Heart left ventricle (tissue), 16 donors: ENCODE results near the gene MLLT3. TPM values are rescaled to one million over a fixed set of nuclear protein-coding genes. Genes with fewer than 3 reads are reported as not detected.

Experiments used
- ATAC-seq, 4 donors: fragments of 200-7000 bp; cut with Tn5 transposase; one replicate each; pipeline ENCODE4 v1.9.1; 2020 to 2022; ENCODE audit warnings: moderate library complexity in 4 of 4, mild to moderate bottlenecking in 3 of 4, moderate number of reproducible peaks in 1 of 4
- DNase-seq, 5 donors: peaks; one replicate each; pipeline ENCODE4 v3.0.0-alpha.2; 2020
- H3K27ac ChIP-seq, 12 donors: fragments of 200-600 bp; sonication (generic) in 4 of 12; one replicate each; pipeline versions ENCODE4 v1.5.0 to v1.8.0; 2016 to 2022; ENCODE audit warnings: mild to moderate bottlenecking in 2 of 12
- H3K27me3 ChIP-seq, 9 donors: fragments of 200-600 bp; sonication (generic) in 2 of 9; one replicate each; pipeline versions ENCODE4 v1.5.1 to v1.8.0; 2016 to 2022; ENCODE audit warnings: mild to moderate bottlenecking in 3 of 9
- H3K36me3 ChIP-seq, 9 donors: fragments of 200-600 bp; sonication (generic) in 2 of 9; one replicate each; pipeline versions ENCODE4 v1.5.0 to v1.8.0; 2018 to 2022; ENCODE audit warnings: mild to moderate bottlenecking in 2 of 9
- H3K4me1 ChIP-seq, 12 donors: fragments of 200-600 bp; sonication (generic) in 4 of 12; one replicate each; pipeline versions ENCODE4 v1.5.0 to v1.8.0; 2016 to 2022; ENCODE audit warnings: mild to moderate bottlenecking in 3 of 12
- H3K4me3 ChIP-seq, 12 donors: fragments of 200-600 bp; sonication (generic) in 4 of 12; one replicate each; pipeline versions ENCODE4 v1.5.0 to v1.8.0; 2017 to 2022; ENCODE audit warnings: mild to moderate bottlenecking in 9 of 12, moderate library complexity in 4 of 12
- H3K9me3 ChIP-seq, 12 donors: fragments of 200-600 bp; sonication (generic) in 4 of 12; one replicate each; pipeline versions ENCODE4 v1.5.0 to v1.8.0; 2016 to 2022; ENCODE audit warnings: mild to moderate bottlenecking in 1 of 12
- POLR2A ChIP-seq, 2 donors: fragments of 450-650 bp; IDR thresholded peaks; one replicate each; pipeline ENCODE4 v1.6.1; 2017; ENCODE audit warnings: antibody characterized with exemption in 2 of 2, mild to moderate bottlenecking in 2 of 2, moderate library complexity in 2 of 2
- WGBS, 4 donors: extraction: QIAGEN DNeasy Blood & Tissue Kit in 2 of 4; methylation state at CpG; one replicate each; pipeline versions ENCODE4 v1.1.5 to v1.1.7; 2013 to 2018; 5-methylcytosine and 5-hydroxymethylcytosine counted together
- intact Hi-C, 10 donors: fragments of 100-400 bp; cut with DNase I; formaldehyde crosslinking; loops; one replicate each; pipeline versions ENCODE4 v1.11.1 to v1.14.2; 2022
- polyA plus RNA-seq, 2 donors: library from polyadenylated mRNA; stranded (reverse); fragments of 200-250 nt; gene quantifications; one replicate each; pipeline ENCODE4 v1.2.3, GENCODE V29; 2013
- total RNA-seq, 9 donors: library from RNA; depleted of rRNA in 2 of 9; stranded (reverse); fragments of >200 nt in 2 of 9; fragmentation: NEBNext Ultra II Directional in 3 of 9; extraction: Animal tissue kit (Norgen Biotek cat#: 25700) in 3 of 9; gene quantifications; one replicate each; pipeline versions ENCODE4 v1.1.0 to v1.2.4, GENCODE V29; 2016 to 2023
- TF ChIP-seq, protein P1 (sequence below), 12 donors: fragments of 200-600 bp; sonication (generic) in 4 of 12; IDR thresholded peaks; one replicate each; pipeline versions ENCODE4 v1.5.0 to v1.8.0; 2018 to 2022; ENCODE audit warnings: antibody characterized with exemption in 12 of 12, mild to moderate bottlenecking in 5 of 12
- donor health status: ischemic (EF 13 %, LVEDD 7.1; RV severe dilation, severe dysfunction).
- donor health status: healthy with polysubstance abuse.
- donor health status: DM: no; HTN: yes; CAD: no.
- donor health status: DM: no; HTN: no; CAD: no.
- donor health status: ischemic (EF 25% LVEDD 6.9; RV normal size, moderate dysfunction).
- donor health status: ischemic (EF 25% LVEDD 5.7; RV mildly dilated, moderate dysfunction).
- donor health status: healthy.
- donor health status: DM: yes; HTN: yes; CAD: no.
- donor health status: ischemic (EF 35%, LVEDD 5.7; RV mildly dilated, moderate dysfunction).
- donor health status: nonischemic (EF 11% LVEDD 7.7; RV severe dilation, severe dysfunction).
- donor health status: DM: yes; HTN: yes; CAD: no.
- donor health status: PGD.
- donor health status: ischemic (EF 29% LVEDD 5.4; RV normal size, mild dysfunction).
- donor health status: nonischemic (EF 23%, LVEDD 6.1; RV moderate dilation, normal function).

Gene MLLT3
- total and polyA plus RNA-seq, 11 donors: 7.5 to 21.0 (median 15.3) TPM

DNA sequence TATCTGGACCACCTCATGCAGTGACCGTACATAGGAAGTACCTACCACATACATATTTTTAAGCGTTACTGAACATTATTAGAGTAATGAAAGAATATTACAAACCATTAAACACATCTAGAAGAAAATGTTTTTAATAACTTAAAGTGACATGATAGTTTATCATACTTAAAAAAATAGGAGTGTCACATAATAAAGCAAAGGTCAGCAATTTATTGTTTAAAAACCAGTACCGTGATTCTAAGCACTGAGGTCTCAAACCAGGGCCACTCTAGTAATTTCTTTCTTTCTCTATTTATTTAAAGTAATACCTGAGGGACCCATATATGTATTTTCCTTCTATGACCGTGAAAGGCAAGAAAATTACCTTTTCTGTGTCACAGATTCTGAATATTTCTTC lies 216.0 kb downstream of the MLLT3 start:
- intact Hi-C loops: no loop called here
- ATAC-seq (no peak), DNase-seq (no peak)
- TF ChIP-seq, protein P1, sequence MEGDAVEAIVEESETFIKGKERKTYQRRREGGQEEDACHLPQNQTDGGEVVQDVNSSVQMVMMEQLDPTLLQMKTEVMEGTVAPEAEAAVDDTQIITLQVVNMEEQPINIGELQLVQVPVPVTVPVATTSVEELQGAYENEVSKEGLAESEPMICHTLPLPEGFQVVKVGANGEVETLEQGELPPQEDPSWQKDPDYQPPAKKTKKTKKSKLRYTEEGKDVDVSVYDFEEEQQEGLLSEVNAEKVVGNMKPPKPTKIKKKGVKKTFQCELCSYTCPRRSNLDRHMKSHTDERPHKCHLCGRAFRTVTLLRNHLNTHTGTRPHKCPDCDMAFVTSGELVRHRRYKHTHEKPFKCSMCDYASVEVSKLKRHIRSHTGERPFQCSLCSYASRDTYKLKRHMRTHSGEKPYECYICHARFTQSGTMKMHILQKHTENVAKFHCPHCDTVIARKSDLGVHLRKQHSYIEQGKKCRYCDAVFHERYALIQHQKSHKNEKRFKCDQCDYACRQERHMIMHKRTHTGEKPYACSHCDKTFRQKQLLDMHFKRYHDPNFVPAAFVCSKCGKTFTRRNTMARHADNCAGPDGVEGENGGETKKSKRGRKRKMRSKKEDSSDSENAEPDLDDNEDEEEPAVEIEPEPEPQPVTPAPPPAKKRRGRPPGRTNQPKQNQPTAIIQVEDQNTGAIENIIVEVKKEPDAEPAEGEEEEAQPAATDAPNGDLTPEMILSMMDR (IDR thresholded peaks at IDR 0.05): no peak
- TF ChIP-seq POLR2A (IDR thresholded peaks at IDR 0.05): no peak
- Histone ChIP-seq H3K4me3 (no peak overlapping the region), H3K27ac (no peak overlapping the region), H3K27me3 (no peaks in the 10 kb centered on the region), H3K9me3 (no peaks in the 10 kb centered on the region), H3K4me1 (peaks cover 0 to 9% (median 0%) of the 10 kb centered on the region in 12 donors), H3K36me3 (no peaks in the 10 kb centered on the region)
- 92 to 96% (median 94%) methylated on average over 4 of the region's 4 CpGs for WGBS, 4 donors

DNA sequence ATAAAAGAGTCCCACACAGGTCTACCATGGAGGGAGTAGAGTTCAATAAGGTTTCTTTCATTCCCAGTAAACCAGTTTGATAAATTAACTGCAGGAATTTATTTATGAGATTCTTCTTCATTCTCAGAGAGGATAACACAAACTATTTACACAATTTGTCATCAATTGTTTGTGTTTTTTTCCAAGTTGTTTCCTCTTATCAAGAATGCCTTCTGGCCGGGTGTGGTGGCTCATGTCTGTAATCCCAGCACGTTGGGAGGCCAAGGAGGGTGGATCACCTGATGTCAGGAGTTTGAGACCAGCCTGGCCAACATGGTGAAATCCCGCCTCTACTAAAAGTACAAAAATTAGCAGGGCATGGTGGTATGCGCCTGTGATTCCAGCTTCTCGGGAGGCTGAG lies 216.7 kb downstream of the MLLT3 start:
- 92 to 95% (median 94%) methylated on average over 5 of the region's 5 CpGs for WGBS, 4 donors
- no peaks in the 10 kb centered on the region for H3K9me3 ChIP-seq
- no peak for DNase-seq
- no peaks in the 10 kb centered on the region for H3K36me3 ChIP-seq
- H3K27ac ChIP-seq: no peak overlapping the region
- H3K4me3 ChIP-seq: no peak overlapping the region
- ATAC-seq: no peak
- TF ChIP-seq, protein P1 (IDR thresholded peaks at IDR 0.05): no peak
- no peak for TF ChIP-seq POLR2A (IDR thresholded peaks at IDR 0.05)
- H3K4me1 ChIP-seq: peaks cover 0 to 9% (median 0%) of the 10 kb centered on the region in 12 donors
- H3K27me3 ChIP-seq: no peaks in the 10 kb centered on the region
- intact Hi-C loops: no loop called here

DNA sequence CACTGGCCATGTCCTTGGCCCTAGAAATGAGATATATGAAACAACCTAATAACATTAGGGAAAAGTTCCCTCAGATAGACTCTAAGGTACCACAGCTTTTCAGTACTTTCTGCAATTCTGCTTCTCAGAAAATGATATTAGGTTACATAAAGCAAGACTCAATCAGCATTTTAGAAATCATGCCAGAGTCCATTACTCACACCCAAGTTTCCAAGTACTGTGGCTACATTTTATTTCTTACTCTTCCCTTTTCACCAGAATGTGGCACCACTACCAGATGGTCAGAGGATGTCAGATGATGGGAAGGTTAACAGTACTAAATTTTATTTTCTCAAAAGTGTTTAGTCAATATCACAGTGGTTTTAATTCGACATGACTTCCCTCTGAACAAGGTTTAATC lies 217.2 kb downstream of the MLLT3 start:
- Histone ChIP-seq H3K27ac (no peak overlapping the region), H3K27me3 (no peaks in the 10 kb centered on the region), H3K4me1 (peaks cover 0 to 9% (median 0%) of the 10 kb centered on the region in 12 donors), H3K9me3 (no peaks in the 10 kb centered on the region), H3K36me3 (no peaks in the 10 kb centered on the region), H3K4me3 (no peak overlapping the region)
- intact Hi-C loops: no loop called here
- WGBS, 4 donors: 89 to 93% (median 91%) methylated on average over 1 of the region's 1 CpG
- TF ChIP-seq, protein P1 (IDR thresholded peaks at IDR 0.05): no peak
- TF ChIP-seq POLR2A (IDR thresholded peaks at IDR 0.05): no peak
- no peak for ATAC-seq
- DNase-seq: no peak

DNA sequence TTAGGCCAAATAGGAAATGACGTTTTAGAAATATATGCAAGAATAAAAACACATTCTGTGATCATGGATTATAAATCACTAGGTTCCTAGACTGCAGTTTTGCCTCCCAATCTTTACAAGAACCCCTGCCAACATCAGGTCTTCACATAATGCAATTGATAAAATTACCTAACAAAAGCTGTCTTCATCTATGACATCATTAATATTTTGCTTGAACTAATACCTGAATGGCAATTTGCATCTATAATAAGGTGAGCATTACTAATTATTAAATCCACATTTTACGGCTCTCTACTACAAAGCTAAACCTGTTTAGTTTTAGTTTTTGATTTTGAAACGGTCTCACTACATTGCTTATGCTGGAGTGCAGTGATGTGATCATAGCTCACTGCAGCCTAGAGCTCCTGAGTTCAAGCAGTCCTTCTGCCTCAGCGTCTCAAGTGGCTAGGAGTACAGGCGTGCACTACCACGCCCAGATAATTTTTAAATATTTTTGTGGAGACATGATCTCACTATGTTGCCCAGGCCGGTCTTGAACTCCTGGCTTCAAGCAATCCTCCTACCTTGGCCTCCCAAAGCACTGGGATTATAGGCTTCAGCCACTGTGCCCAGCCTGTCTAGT lies 218.0 kb downstream of the MLLT3 start:
- 89 to 96% (median 94%) methylated on average over 7 of the region's 7 CpGs for WGBS, 4 donors

More for the DNA sequence above, 218.0 kb downstream of the MLLT3 start:
- Histone ChIP-seq H3K27me3 (no peaks in the 10 kb centered on the region), H3K4me3 (no peak overlapping the region), H3K36me3 (no peaks in the 10 kb centered on the region), H3K4me1 (peaks cover 0 to 9% (median 0%) of the 10 kb centered on the region in 12 donors), H3K9me3 (no peaks in the 10 kb centered on the region), H3K27ac (no peak overlapping the region)
- DNase-seq (no peak), ATAC-seq (no peak)
- TF ChIP-seq, protein P1 (IDR thresholded peaks at IDR 0.05): no peak
- no peak for TF ChIP-seq POLR2A (IDR thresholded peaks at IDR 0.05)
- intact Hi-C loops: no loop called here
